Raji (cell line): ENCODE data around the gene MMP1.

ENCODE experiments used
- POLR2A ChIP-seq: IDR thresholded peaks from 2 replicates; pipeline ENCODE4 v1.6.1; 2011; ENCODE audit warnings: low read depth, low read length, control low read depth; ENCODE audit not compliant: insufficient read depth

The MMP1 gene

GRCh38 chr11:102824556-102824955 is 26.6 kb upstream of the MMP1 start:
- no peak for TF ChIP-seq POLR2A

- no peak for TF ChIP-seq POLR2A
These were observed 21.5 kb upstream of the MMP1 start for GRCh38 chr11:102819491-102819890.

GRCh38 chr11:102813484-102813883 is 15.5 kb upstream of the MMP1 start:
- no peak for TF ChIP-seq POLR2A

GRCh38 chr11:102812188-102812587 is 14.2 kb upstream of the MMP1 start:
- no peak for TF ChIP-seq POLR2A

GRCh38 chr11:102810950-102811660 is 13.1 kb upstream of the MMP1 start:
- no peak for TF ChIP-seq POLR2A

- no peak for TF ChIP-seq POLR2A
These were observed 12.0 kb upstream of the MMP1 start for GRCh38 chr11:102809971-102810370.

- TF ChIP-seq POLR2A, result no peak
These were observed 10.0 kb upstream of the MMP1 start for GRCh38 chr11:102807921-102808320.

- no peak for TF ChIP-seq POLR2A
These were observed 8.3 kb upstream of the MMP1 start for GRCh38 chr11:102806296-102806695.

- TF ChIP-seq POLR2A, result no peak
These were observed 4.4 kb upstream of the MMP1 start for GRCh38 chr11:102802341-102802740.

- no peak for TF ChIP-seq POLR2A
These were observed 2.8 kb upstream of the MMP1 start for GRCh38 chr11:102800767-102801166.

- TF ChIP-seq POLR2A, result no peak
These were observed 1.9 kb upstream of the MMP1 start for GRCh38 chr11:102799681-102800340.

GRCh38 chr11:102794382-102794781 is 3.6 kb downstream of the MMP1 start:
- no peak for TF ChIP-seq POLR2A

GRCh38 chr11:102793677-102794290 is 4.2 kb downstream of the MMP1 start:
- TF ChIP-seq POLR2A, result no peak

GRCh38 chr11:102792604-102793003 is 5.4 kb downstream of the MMP1 start:
- no peak for TF ChIP-seq POLR2A

- TF ChIP-seq POLR2A, result no peak
These were observed 6.5 kb downstream of the MMP1 start for GRCh38 chr11:102791271-102792036.

- no peak for TF ChIP-seq POLR2A
These were observed 9.5 kb downstream of the MMP1 start for GRCh38 chr11:102788334-102788995.

- TF ChIP-seq POLR2A, result no peak
These were observed 13.6 kb downstream of the MMP1 start for GRCh38 chr11:102784380-102784779.
